ENCODE measurements around the gene RB1. TPM values are rescaled to one million over a fixed set of nuclear protein-coding genes. Genes with fewer than 3 reads are reported as not detected.
"Not testable (repeated sequence)": the region's sequence is repeated elsewhere in the genome, so short reads cannot be mapped to it uniquely, and the experiment has no call there.

Gene RB1
- total RNA-seq, 2 donors from 2014 or later, result 28.9 to 37.3 TPM

- no peak for ATAC-seq (replicated peaks)
- no peaks in the 10 kb centered on the region for H3K9me3 Mint-ChIP-seq
- peaks cover 49% of the 10 kb centered on the region for H3K36me3 Mint-ChIP-seq (ENCODE audit: low read depth)
- H3K27me3 Mint-ChIP-seq, result no peaks in the 10 kb centered on the region
- H3K27ac Mint-ChIP-seq, result no peak overlapping the region
- no peak overlapping the region for H3K4me3 Mint-ChIP-seq
- H3K4me1 Mint-ChIP-seq, result peaks cover 21% of the 10 kb centered on the region
These were observed 13.4 kb downstream of the RB1 start for GRCh38 chr13:48316826-48317510.

- peak; percentile 13 for ATAC-seq (replicated peaks)
- H3K27me3 Mint-ChIP-seq, result no peaks in the 10 kb centered on the region
- no peaks in the 10 kb centered on the region for H3K9me3 Mint-ChIP-seq
- H3K27ac Mint-ChIP-seq, result no peak overlapping the region
- peaks cover 18% of the 10 kb centered on the region for H3K4me1 Mint-ChIP-seq
- H3K36me3 Mint-ChIP-seq (ENCODE audit: low read depth), result peaks cover 43% of the 10 kb centered on the region
- peak overlapping the region; percentile 89 for H3K4me3 Mint-ChIP-seq
These were observed 14.2 kb downstream of the RB1 start for GRCh38 chr13:48317511-48318376.

- H3K27me3 Mint-ChIP-seq, result no peaks in the 10 kb centered on the region
These were observed 14.8 kb downstream of the RB1 start for GRCh38 chr13:48318377-48318811.

GRCh38 chr13:48318821-48319511 lies 15.4 kb downstream of the RB1 start:
- Mint-ChIP-seq H3K36me3 (ENCODE audit: low read depth) (peaks cover 36% of the 10 kb centered on the region), H3K4me1 (peaks cover 14% of the 10 kb centered on the region), H3K4me3 (peak overlapping the region; percentile 89), H3K9me3 (no peaks in the 10 kb centered on the region), H3K27me3 (no peaks in the 10 kb centered on the region), H3K27ac (peak overlapping the region; percentile 59)
- ATAC-seq (replicated peaks), result peak; percentile 59

More at GRCh38 chr13:48318377-48318811, 14.8 kb downstream of the RB1 start:
- H3K27ac Mint-ChIP-seq, result peak overlapping the region; percentile 59
- H3K4me3 Mint-ChIP-seq, result peak overlapping the region; percentile 89
- peak; percentile 25 for ATAC-seq (replicated peaks)
- no peaks in the 10 kb centered on the region for H3K9me3 Mint-ChIP-seq
- peaks cover 14% of the 10 kb centered on the region for H3K4me1 Mint-ChIP-seq
- H3K36me3 Mint-ChIP-seq (ENCODE audit: low read depth), result peaks cover 37% of the 10 kb centered on the region

- Mint-ChIP-seq H3K36me3 (ENCODE audit: low read depth) (peaks cover 36% of the 10 kb centered on the region), H3K27ac (peak overlapping the region; percentile 17), H3K4me3 (peak overlapping the region; percentile 89), H3K4me1 (peaks cover 14% of the 10 kb centered on the region), H3K9me3 (no peaks in the 10 kb centered on the region), H3K27me3 (no peaks in the 10 kb centered on the region)
- ATAC-seq (replicated peaks), result peak; percentile 45
These were observed 16.2 kb downstream of the RB1 start for GRCh38 chr13:48319531-48320398.

- H3K9me3 Mint-ChIP-seq, result no peaks in the 10 kb centered on the region
- H3K4me1 Mint-ChIP-seq, result peaks cover 18% of the 10 kb centered on the region
- H3K36me3 Mint-ChIP-seq (ENCODE audit: low read depth), result peaks cover 36% of the 10 kb centered on the region
- H3K27me3 Mint-ChIP-seq, result no peaks in the 10 kb centered on the region
- peak overlapping the region; percentile 89 for H3K4me3 Mint-ChIP-seq
- H3K27ac Mint-ChIP-seq, result peak overlapping the region; percentile 17
- ATAC-seq (replicated peaks), result no peak
These were observed 16.8 kb downstream of the RB1 start for GRCh38 chr13:48320399-48320790.

- no peaks in the 10 kb centered on the region for H3K27me3 Mint-ChIP-seq
- peaks cover 36% of the 10 kb centered on the region for H3K36me3 Mint-ChIP-seq (ENCODE audit: low read depth)
- no peak overlapping the region for H3K27ac Mint-ChIP-seq
- no peaks in the 10 kb centered on the region for H3K9me3 Mint-ChIP-seq
- no peak for ATAC-seq (replicated peaks)
- peak overlapping the region; percentile 89 for H3K4me3 Mint-ChIP-seq
- H3K4me1 Mint-ChIP-seq, result peaks cover 18% of the 10 kb centered on the region
These were observed 17.4 kb downstream of the RB1 start for GRCh38 chr13:48320891-48321510.

- no peak for ATAC-seq (replicated peaks)
- Mint-ChIP-seq H3K36me3 (ENCODE audit: low read depth) (peaks cover 36% of the 10 kb centered on the region), H3K27me3 (no peaks in the 10 kb centered on the region), H3K27ac (no peak overlapping the region), H3K4me3 (peak overlapping the region; percentile 89), H3K4me1 (peaks cover 18% of the 10 kb centered on the region), H3K9me3 (no peaks in the 10 kb centered on the region)
These were observed 18.7 kb downstream of the RB1 start for GRCh38 chr13:48322294-48322693.

- no peak overlapping the region for H3K27ac Mint-ChIP-seq
- ATAC-seq (replicated peaks), result no peak
These were observed 30.4 kb downstream of the RB1 start for GRCh38 chr13:48333976-48334375.

GRCh38 chr13:48334534-48335127 lies 31.1 kb downstream of the RB1 start:
- ATAC-seq (replicated peaks), result peak; percentile 53
- Mint-ChIP-seq H3K36me3 (ENCODE audit: low read depth) (peaks cover 9% of the 10 kb centered on the region), H3K27me3 (no peaks in the 10 kb centered on the region), H3K9me3 (peaks cover 4% of the 10 kb centered on the region), H3K27ac (no peak overlapping the region), H3K4me3 (no peak overlapping the region), H3K4me1 (peaks cover 4% of the 10 kb centered on the region)

More at GRCh38 chr13:48333976-48334375, 30.4 kb downstream of the RB1 start:
- Mint-ChIP-seq H3K9me3 (peaks cover 4% of the 10 kb centered on the region), H3K4me3 (no peak overlapping the region), H3K4me1 (peaks cover 4% of the 10 kb centered on the region), H3K27me3 (no peaks in the 10 kb centered on the region), H3K36me3 (ENCODE audit: low read depth) (peaks cover 9% of the 10 kb centered on the region)

GRCh38 chr13:48339198-48339597 lies 35.6 kb downstream of the RB1 start:
- not testable (repeated sequence) for ATAC-seq (replicated peaks); H3K27me3 Mint-ChIP-seq; H3K27ac Mint-ChIP-seq; H3K9me3 Mint-ChIP-seq; H3K4me1 Mint-ChIP-seq; H3K4me3 Mint-ChIP-seq
- peaks cover 18% of the 10 kb centered on the region for H3K36me3 Mint-ChIP-seq (ENCODE audit: low read depth)

- Mint-ChIP-seq H3K4me1 (no peaks in the 10 kb centered on the region), H3K27ac (no peak overlapping the region), H3K9me3 (no peaks in the 10 kb centered on the region), H3K4me3 (no peak overlapping the region), H3K27me3 (no peaks in the 10 kb centered on the region), H3K36me3 (ENCODE audit: low read depth) (peaks cover 49% of the 10 kb centered on the region)
- ATAC-seq (replicated peaks), result no peak
These were observed 40.7 kb downstream of the RB1 start for GRCh38 chr13:48344264-48344663.

GRCh38 chr13:48346583-48346982 lies 43.0 kb downstream of the RB1 start:
- H3K27me3 Mint-ChIP-seq, result no peaks in the 10 kb centered on the region
- H3K4me3 Mint-ChIP-seq, result no peak overlapping the region
- no peak overlapping the region for H3K27ac Mint-ChIP-seq
- H3K9me3 Mint-ChIP-seq, result no peaks in the 10 kb centered on the region
- peaks cover 73% of the 10 kb centered on the region for H3K36me3 Mint-ChIP-seq (ENCODE audit: low read depth)
- no peaks in the 10 kb centered on the region for H3K4me1 Mint-ChIP-seq
- ATAC-seq (replicated peaks), result peak; percentile 67
